HCT116 (cell line): ENCODE data around the gene STK40.

ENCODE experiments used
- CBX3 ChIP-seq: IDR thresholded peaks from 2 replicates; pipeline ENCODE4 v1.6.1; 2012; ENCODE audit warnings: low read depth
- EGR1 ChIP-seq: IDR thresholded peaks from 2 replicates; pipeline ENCODE4 v1.6.1; 2012; ENCODE audit warnings: low read depth
- EZH2 ChIP-seq: fragments of 200-600 bp; sonication (generic); IDR thresholded peaks from 2 replicates; pipeline ENCODE4 v1.6.1; 2017; ENCODE audit warnings: antibody characterized with exemption, mixed run types
- JUND ChIP-seq: IDR thresholded peaks from 2 replicates; pipeline ENCODE4 v1.6.1; 2012
- POLR2A ChIP-seq: IDR thresholded peaks from 2 replicates; pipeline ENCODE4 v1.7.0; 2011; ENCODE audit warnings: borderline replicate concordance; ENCODE audit not compliant: insufficient read depth, insufficient read length; ENCODE audit errors: extremely low read depth
- POLR2AphosphoS5 ChIP-seq: IDR thresholded peaks from 2 replicates; pipeline ENCODE4 v1.6.1; 2011; ENCODE audit warnings: mild to moderate bottlenecking, low read depth, low read length, moderate library complexity
- RAD21 ChIP-seq: IDR thresholded peaks from 2 replicates; pipeline ENCODE4 v1.6.1; 2012; ENCODE audit warnings: low read depth, mild to moderate bottlenecking
- REST ChIP-seq: IDR thresholded peaks from 2 replicates; pipeline ENCODE4 v1.6.1; 2012; ENCODE audit warnings: low read depth
- SIN3A ChIP-seq: IDR thresholded peaks from 2 replicates; pipeline ENCODE4 v1.6.1; 2012; ENCODE audit warnings: low read depth
- SP1 ChIP-seq: IDR thresholded peaks from 2 replicates; pipeline ENCODE4 v1.6.1; 2012; ENCODE audit warnings: low read depth
- TCF7L2 ChIP-seq: IDR thresholded peaks from 2 replicates; pipeline ENCODE4 v1.7.0; 2011; ENCODE audit warnings: borderline replicate concordance, inconsistent platforms; ENCODE audit not compliant: insufficient read depth, insufficient read length; ENCODE audit errors: extremely low read depth
- YY1 ChIP-seq: IDR thresholded peaks from 2 replicates; pipeline ENCODE4 v1.6.1; 2011; ENCODE audit warnings: low read length, low read depth, moderate library complexity, mild to moderate bottlenecking; ENCODE audit not compliant: insufficient replicate concordance; ENCODE audit errors: extremely low read depth
- TF ChIP-seq, protein P1 (sequence below), 3 experiments: fragments of 200-600 bp in 1 of 3; sonication (generic) in 1 of 3; IDR thresholded peaks in 2 of 3; conservative IDR thresholded peaks in 1 of 3; 2 replicates each; pipeline ENCODE4 v1.5.1; 2012 to 2017; ENCODE audit warnings: low read depth in 2 of 3, low read length in 2 of 3, antibody characterized with exemption in 1 of 3, borderline replicate concordance in 1 of 3, control low read depth in 1 of 3, mild to moderate bottlenecking in 1 of 3, mixed read lengths in 1 of 3, mixed run types in 1 of 3, moderate library complexity in 1 of 3; ENCODE audit not compliant: insufficient read depth in 1 of 3

DNA sequence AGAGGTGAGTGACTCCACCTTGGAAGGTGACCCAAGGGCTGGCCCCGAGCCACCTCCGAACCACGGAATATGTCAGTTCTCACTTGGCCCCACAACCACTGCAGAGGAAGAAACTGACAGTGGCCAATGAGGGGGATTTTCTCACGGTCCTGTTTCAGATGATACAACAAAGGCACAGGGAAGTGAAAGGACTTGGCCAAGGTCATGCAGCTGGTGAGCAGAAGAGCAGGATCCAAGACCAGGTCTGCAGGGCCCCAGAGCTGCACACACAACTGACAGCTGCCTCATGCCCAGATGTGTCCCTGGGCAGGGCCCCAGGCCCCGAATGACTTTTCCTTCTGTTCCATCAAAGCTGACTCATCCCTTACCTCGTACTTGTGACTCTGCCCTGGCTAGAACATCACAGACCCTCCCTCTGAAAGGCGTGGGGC, 36.5 kb downstream of the STK40 start:
- no peak for TF ChIP-seq JUND
- TF ChIP-seq, protein P1, sequence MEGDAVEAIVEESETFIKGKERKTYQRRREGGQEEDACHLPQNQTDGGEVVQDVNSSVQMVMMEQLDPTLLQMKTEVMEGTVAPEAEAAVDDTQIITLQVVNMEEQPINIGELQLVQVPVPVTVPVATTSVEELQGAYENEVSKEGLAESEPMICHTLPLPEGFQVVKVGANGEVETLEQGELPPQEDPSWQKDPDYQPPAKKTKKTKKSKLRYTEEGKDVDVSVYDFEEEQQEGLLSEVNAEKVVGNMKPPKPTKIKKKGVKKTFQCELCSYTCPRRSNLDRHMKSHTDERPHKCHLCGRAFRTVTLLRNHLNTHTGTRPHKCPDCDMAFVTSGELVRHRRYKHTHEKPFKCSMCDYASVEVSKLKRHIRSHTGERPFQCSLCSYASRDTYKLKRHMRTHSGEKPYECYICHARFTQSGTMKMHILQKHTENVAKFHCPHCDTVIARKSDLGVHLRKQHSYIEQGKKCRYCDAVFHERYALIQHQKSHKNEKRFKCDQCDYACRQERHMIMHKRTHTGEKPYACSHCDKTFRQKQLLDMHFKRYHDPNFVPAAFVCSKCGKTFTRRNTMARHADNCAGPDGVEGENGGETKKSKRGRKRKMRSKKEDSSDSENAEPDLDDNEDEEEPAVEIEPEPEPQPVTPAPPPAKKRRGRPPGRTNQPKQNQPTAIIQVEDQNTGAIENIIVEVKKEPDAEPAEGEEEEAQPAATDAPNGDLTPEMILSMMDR (IDR thresholded peaks at IDR 0.05 in 2 of 3, conservative IDR thresholded peaks at IDR 0.05 in 1 of 3; ENCODE audit: borderline replicate concordance in 1 of 3, insufficient read depth in 1 of 3, low read depth in 2 of 3, low read length in 2 of 3) = no peak
- no peak for TF ChIP-seq SIN3A
- no peak for TF ChIP-seq POLR2AphosphoS5
- TF ChIP-seq RAD21 = no peak
- no peak for TF ChIP-seq REST
- no peak for TF ChIP-seq YY1
- no peak for TF ChIP-seq TCF7L2
- TF ChIP-seq EZH2 = no peak
- TF ChIP-seq SP1 = no peak
- no peak for TF ChIP-seq POLR2A
- no peak for TF ChIP-seq EGR1
- TF ChIP-seq CBX3 = no peak
